GM18505 (cell line): Measurements from ENCODE around the gene ZNF365.
"Not testable (repeated sequence)": the region's sequence is repeated elsewhere in the genome, so short reads cannot be mapped to it uniquely, and the experiment has no call there.

Experiments used
- ATAC-seq: cut with Tn5 transposase; IDR thresholded peaks from one replicate; pipeline ENCODE4 v1.9.1; 2021; ENCODE audit not compliant: unreplicated experiment
- POLR2A ChIP-seq: IDR thresholded peaks from 4 replicates; pipeline ENCODE4 v1.6.1; 2011; ENCODE audit warnings: borderline replicate concordance; ENCODE audit not compliant: insufficient read depth, insufficient read length; ENCODE audit errors: extremely low read depth

Gene ZNF365

DNA sequence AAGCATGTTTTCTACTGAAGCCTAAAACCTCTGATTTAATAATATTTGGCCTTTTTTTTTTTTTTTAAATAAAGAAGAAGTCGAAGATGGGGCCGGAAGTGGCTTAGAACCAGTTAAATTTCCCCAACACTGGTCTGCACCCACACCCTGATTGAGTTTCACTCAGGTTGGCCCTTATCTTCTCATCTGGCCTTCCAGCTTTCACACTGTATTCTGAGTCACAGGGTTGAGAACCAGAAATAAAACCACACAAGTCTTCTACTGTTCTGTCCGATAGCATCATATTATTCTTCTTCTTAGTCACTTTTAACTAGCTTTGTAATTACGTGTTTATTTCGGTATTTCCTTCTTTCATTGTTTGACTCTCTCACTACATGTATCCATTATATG is 9.9 kb downstream of the ZNF365 start:
- no peak for TF ChIP-seq POLR2A
- no peak for ATAC-seq

DNA sequence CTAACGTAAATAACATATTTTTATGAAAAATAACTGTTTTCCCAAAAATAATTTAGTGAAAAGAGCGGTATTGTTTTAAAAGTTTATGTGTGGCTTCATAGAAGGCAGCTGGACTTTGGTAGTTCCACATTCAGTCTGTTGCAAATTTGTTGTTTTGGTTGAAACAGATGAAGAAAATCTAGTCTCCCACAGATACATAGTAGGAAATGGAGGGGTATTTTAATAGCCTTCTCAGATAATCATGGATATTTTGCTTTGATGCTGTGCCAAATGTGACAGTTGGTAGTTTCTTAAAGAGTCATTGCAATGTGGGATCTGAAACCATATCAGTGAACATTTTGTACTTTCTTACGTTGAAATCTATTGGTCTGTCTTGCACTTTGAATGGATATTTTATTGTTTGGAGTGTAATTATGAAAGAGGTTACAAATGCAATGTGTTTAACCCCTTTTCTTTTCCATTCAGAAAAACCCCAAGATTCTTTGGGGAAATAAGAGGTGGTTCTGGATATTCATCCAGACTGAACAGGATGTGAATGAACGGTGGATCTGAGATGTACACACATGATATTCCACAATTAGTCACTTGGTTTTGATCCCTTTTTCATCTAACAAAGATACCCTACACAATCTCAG is 10.4 kb downstream of the ZNF365 start:
- TF ChIP-seq POLR2A, result no peak
- ATAC-seq, result no peak

DNA sequence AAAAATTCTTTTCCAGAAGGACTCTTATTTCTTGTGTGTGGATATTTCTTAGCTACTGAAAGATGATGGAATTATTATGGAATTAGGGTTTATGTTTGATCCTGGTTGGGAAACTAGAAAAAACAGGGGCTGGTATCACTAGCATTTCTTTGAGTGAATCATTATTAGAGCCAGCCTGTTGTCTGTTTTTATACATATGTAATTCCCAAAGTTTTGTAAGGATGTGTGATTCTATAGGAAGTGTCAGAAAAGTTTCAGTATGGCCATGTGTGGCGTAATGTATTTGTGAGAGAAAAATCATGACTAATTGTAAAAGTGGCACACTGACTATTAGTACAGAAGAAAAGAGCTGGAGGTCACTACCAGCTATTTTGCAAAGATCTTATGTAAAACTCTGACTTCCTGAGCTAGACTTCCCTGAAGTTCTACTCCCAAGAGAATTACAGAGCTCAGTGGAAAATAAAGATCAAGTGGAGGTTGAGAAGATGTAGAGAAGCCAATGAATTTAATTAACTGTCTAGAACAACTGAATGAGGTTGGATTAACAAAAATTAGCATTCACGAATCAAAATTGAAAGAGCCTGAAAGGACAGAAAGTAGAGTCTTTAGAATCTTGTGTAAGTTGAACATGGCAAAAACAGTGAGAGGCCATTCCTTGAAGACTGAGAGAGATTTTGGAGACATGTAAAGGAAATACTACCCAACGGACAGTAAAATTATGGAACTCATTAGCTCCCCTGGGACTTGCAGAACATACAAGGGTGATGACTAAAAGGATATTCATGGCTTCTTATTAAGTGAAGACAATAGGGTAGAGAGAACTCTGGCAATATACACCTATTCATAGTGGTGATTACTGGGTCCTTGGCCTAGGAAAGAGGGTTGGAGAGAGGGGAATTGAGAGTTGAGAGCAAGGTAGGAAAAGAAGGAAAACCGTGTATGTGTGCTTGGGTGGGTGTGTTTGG is 12.5 kb downstream of the ZNF365 start:
- no peak for ATAC-seq
- TF ChIP-seq POLR2A, result no peak

DNA sequence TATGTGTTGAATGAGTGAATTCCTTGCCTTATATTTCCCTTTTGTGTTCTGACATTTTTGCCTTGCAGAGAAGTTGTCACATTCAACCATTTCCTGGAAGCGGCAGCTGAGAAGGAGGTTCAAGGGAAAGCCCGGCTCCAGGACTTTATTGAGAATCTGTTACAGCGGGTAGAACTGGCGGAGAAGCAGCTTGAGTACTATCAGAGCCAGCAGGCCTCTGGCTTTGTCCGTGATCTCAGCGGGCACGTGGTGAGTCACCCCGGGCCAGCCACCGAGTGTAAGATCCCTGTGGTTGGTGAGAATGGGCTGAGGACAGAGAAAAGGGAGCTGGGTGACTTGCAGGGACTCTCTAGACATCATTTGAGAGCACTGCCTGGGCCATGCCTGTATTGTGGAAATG is 14.2 kb downstream of the ZNF365 start:
- no peak for TF ChIP-seq POLR2A

DNA sequence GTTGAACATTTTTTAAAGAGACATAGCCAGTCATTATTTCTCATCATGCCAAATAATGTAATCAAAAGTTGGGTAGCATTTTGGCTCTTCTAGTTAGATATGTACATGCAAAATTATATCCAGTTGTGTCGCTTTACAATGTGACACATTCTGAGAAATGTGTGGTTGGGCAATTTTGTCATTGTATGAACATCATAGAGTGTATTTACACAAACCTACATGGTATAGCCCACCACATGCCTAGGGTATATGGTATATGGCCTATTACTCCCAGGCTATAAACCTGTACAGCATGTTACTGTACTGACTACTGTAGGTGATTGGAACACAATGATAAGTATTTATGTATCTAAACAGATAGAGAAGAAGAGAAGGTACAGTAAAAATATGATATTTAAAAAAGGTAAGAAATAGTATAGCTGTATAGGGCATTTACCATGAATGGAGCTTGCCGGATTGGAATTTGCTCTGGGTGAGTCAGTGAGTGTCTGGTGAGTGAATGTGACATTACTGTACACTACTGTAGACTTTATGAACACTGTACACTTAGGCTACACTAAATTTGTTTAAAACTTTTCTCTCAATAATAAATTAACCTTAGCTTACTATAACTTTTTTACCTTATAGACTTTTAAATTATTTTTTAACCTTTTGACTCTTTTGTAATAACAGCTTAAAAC is 16.5 kb downstream of the ZNF365 start:
- no peak for ATAC-seq
- TF ChIP-seq POLR2A, result no peak

More for the DNA sequence above, 14.2 kb downstream of the ZNF365 start:
- ATAC-seq, result no peak

DNA sequence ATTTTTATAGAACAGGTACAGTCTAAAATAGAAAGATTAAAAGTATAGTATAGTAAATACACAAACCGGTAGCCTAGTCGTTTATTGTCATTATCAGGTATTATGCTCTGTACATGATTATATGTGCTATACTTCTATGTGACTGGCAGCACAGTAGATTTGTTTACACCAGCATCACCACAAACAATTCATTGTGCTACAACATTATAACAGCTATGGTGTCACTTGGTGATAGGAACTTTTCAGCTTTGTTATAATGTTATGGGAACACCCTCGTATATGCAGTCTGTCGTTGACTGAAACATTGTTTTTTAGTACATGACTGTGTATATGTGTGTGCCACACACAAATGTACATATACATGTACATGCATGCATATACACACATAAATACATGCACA is 19.1 kb downstream of the ZNF365 start:
- no peak for ATAC-seq
- no peak for TF ChIP-seq POLR2A

DNA sequence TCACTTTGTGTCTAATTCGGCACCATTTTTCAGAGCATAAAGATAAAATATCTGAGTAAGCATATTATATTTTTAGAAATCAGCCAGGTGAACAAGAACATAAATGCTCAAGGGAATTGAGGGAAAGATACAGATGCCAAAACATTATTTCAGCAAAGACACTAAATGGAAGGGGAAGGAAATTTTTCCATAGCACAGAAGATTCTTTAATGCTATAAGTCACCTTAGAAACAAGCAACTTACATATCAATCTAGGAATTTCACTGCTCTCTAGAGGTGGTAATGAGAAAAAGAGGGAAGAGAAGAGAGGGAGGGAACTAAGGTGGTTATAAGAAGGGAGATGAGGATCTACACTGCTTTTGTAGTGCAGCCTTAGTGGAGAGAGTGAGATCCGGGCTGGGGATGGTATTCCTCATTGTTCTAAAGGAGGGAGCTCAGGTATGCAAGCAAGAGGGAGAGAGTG is 20.4 kb downstream of the ZNF365 start:
- TF ChIP-seq POLR2A, result no peak
- no peak for ATAC-seq

DNA sequence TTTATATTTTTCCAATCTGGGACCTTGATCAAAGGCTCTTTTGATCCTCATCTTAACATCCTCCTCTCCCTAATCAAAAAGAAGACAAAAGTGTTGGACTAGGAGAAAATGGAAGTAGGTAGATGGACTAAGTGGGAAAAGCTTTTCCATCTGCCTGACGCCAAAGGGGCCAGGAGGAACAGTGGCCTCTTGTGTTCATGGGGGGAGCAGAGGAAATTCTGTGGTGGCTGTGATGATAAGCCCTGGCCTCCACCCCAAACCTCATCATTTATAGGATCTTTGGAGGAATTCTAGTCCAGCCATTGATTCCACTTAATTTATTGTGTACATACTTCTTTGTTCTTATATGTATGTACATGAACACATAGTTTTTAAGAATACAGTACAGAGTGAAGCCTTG is 21.7 kb downstream of the ZNF365 start:
- TF ChIP-seq POLR2A, result no peak
- no peak for ATAC-seq

DNA sequence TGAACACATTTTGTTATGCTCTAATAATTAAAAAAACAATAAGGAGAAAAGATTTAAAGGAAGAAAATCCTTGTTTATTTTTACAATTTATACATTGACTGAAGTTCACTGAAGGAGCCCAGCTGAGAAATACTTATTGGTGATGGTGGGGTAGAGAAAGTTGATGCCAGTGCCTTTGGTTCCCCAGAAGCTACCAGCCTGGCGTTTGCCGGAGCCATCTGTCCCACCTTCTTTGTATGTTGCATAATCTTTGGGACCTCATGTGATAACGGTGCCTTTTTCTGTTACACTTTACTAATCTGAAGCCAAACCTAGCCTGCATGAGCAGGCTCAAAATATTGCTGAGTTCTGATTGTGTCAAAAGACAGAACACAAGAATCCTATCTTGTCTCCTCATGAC is 22.7 kb downstream of the ZNF365 start:
- TF ChIP-seq POLR2A, result no peak
- ATAC-seq, result no peak

DNA sequence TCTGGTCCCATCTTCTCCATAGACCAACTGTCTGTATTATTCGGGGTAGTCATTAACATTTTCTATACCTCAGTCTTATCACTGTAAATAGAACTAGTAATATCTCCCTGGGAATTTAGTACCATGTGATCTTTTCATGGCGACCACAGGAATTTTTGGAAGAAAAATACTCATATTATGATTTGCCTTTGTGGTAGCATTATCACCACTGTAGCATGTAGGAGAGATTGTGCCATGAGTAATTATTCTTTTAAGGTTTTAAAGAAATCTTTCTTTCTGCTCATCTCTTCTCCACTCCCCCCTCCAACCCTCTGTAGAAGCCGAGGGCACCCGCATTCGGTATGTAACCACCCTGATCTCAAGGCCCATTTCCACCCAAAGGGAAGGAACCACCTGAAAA is 25.0 kb downstream of the ZNF365 start:
- no peak for ATAC-seq
- no peak for TF ChIP-seq POLR2A

DNA sequence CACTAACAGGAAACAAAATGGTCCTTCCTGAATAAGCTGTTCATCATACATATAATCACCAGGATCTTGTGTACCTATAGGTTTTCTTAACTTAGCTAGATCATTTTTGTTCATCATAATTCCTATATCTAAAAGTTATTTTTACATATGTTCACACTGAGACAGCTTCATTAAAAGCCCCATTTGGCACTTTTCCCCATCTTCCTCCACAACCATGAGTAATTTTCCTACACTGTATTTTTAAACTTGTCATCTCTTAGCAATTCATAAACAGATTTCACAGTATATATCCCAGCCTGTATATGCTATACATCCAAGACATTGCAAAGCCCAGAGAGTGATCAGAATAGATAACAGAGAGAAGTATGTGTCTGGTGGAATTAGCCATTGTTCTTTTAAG is 28.3 kb downstream of the ZNF365 start:
- TF ChIP-seq POLR2A, result no peak
- ATAC-seq, result no peak

DNA sequence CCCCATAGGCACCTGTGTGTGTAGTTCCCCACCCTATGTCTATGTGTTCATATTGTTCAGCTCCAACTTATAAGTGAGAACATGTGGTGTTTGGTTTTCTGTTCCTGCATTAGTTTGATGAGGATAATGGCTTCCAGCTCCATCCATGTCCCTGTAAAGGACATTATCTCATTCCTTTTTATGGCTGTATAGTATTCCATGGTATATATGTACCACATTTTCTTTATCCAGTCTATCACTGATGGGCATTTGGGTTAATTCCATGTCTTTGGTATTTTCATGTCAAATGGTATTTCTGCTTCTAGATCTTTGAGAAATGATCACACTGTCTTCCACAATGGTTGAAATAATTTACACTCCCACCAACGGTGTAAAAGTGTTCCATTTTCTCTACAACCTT is 36.4 kb downstream of the ZNF365 start:
- ATAC-seq, result not testable (repeated sequence)

DNA sequence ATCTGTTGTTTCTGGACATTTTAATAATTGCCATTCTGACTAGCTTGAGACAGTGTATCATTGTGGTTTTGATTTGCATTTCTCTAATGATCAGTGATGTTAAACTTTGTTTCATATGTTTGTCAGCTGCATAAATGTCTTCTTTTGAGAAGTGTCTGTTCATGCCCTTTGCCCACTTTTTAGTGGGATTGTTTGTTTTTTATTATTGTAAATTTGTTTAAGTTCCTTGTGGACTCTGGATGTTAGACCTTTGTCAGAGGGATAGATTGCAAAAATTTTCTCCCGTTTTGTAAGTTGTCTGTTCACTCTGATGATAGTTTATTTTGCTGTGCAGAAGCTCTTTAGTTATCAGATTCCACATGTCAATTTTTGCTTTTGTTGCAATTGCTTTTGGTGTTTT is 36.8 kb downstream of the ZNF365 start:
- not testable (repeated sequence) for ATAC-seq

DNA sequence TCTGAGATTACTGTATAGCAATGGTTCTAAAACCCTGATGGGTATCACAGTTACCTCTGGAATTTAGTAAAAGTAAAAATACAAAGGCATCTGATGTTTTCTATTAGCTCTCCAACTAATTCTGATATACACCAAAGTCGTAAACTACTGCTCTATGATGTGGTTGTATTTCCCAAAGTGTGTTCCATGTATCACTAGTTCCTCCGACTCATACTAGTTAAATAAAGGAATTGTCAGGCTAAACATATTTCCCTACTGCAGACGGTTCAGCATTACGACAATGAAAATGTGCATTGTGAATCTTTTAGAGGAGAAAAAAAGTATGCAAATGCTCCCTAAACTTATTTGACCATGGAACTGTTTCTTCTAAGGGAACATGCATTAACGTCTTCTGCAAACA is 38.9 kb downstream of the ZNF365 start:
- ATAC-seq, result no peak
- no peak for TF ChIP-seq POLR2A
